ENCODE measurements around the gene COTL1. TPM values are rescaled to one million over a fixed set of nuclear protein-coding genes. Genes with fewer than 3 reads are reported as not detected.

Gene COTL1
- total and polyA plus RNA-seq, 2 of the 13 experiments (the other 11 are each of a cell fraction or from before 2014, with no cell fraction given), result 8.7 to 16.9 TPM

GRCh38 chr16:84617791-84618580 is at the start of gene COTL1 (continued):
- TF ChIP-seq PLSCR1 (CRISPR knock-in tag; IDR thresholded peaks at IDR 0.05; ENCODE audit: borderline replicate concordance), result no peak
- TF ChIP-seq ZFX (CRISPR knock-in tag; IDR thresholded peaks at IDR 0.05; ENCODE audit: low read depth), result 0 out of 2 replicates have a peak, but pooled peaks have one; percentile 9
- peak; percentile 21; the same call in 1 of the 2 replicates for TF ChIP-seq POGZ (CRISPR knock-in tag; IDR thresholded peaks at IDR 0.05)
- no peak for TF ChIP-seq ZNF234 (CRISPR knock-in tag; conservative IDR thresholded peaks at IDR 0.05)
- TF ChIP-seq CREBL2 (CRISPR knock-in tag; IDR thresholded peaks at IDR 0.05; ENCODE audit: borderline replicate concordance), result no peak
- no peak for TF ChIP-seq PRDM15 (CRISPR knock-in tag; IDR thresholded peaks at IDR 0.05)
- no peak for TF ChIP-seq BCL6 (CRISPR knock-in tag; IDR thresholded peaks at IDR 0.05)
- no peak for TF ChIP-seq RARG (CRISPR knock-in tag; IDR thresholded peaks at IDR 0.05; ENCODE audit: low read depth)
- TF ChIP-seq, protein P1, sequence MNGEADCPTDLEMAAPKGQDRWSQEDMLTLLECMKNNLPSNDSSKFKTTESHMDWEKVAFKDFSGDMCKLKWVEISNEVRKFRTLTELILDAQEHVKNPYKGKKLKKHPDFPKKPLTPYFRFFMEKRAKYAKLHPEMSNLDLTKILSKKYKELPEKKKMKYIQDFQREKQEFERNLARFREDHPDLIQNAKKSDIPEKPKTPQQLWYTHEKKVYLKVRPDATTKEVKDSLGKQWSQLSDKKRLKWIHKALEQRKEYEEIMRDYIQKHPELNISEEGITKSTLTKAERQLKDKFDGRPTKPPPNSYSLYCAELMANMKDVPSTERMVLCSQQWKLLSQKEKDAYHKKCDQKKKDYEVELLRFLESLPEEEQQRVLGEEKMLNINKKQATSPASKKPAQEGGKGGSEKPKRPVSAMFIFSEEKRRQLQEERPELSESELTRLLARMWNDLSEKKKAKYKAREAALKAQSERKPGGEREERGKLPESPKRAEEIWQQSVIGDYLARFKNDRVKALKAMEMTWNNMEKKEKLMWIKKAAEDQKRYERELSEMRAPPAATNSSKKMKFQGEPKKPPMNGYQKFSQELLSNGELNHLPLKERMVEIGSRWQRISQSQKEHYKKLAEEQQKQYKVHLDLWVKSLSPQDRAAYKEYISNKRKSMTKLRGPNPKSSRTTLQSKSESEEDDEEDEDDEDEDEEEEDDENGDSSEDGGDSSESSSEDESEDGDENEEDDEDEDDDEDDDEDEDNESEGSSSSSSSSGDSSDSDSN (CRISPR knock-in tag; IDR thresholded peaks at IDR 0.05), result peak; percentile 32; the same call in 1 of the 2 replicates
- TF ChIP-seq ZBTB3 (CRISPR knock-in tag; IDR thresholded peaks at IDR 0.05; ENCODE audit: borderline replicate concordance, low read depth), result no peak
- TF ChIP-seq, protein P2, sequence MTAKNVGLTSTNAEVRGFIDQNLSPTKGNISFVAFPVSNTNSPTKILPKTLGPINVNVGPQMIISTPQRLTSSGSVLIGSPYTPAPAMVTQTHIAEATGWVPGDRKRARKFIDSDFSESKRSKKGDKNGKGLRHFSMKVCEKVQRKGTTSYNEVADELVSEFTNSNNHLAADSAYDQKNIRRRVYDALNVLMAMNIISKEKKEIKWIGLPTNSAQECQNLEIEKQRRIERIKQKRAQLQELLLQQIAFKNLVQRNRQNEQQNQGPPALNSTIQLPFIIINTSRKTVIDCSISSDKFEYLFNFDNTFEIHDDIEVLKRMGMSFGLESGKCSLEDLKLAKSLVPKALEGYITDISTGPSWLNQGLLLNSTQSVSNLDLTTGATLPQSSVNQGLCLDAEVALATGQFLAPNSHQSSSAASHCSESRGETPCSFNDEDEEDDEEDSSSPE (CRISPR knock-in tag; IDR thresholded peaks at IDR 0.05), result no peak
- TF ChIP-seq, protein P3, sequence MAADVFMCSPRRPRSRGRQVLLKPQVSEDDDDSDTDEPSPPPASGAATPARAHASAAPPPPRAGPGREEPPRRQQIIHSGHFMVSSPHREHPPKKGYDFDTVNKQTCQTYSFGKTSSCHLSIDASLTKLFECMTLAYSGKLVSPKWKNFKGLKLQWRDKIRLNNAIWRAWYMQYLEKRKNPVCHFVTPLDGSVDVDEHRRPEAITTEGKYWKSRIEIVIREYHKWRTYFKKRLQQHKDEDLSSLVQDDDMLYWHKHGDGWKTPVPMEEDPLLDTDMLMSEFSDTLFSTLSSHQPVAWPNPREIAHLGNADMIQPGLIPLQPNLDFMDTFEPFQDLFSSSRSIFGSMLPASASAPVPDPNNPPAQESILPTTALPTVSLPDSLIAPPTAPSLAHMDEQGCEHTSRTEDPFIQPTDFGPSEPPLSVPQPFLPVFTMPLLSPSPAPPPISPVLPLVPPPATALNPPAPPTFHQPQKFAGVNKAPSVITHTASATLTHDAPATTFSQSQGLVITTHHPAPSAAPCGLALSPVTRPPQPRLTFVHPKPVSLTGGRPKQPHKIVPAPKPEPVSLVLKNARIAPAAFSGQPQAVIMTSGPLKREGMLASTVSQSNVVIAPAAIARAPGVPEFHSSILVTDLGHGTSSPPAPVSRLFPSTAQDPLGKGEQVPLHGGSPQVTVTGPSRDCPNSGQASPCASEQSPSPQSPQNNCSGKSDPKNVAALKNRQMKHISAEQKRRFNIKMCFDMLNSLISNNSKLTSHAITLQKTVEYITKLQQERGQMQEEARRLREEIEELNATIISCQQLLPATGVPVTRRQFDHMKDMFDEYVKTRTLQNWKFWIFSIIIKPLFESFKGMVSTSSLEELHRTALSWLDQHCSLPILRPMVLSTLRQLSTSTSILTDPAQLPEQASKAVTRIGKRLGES (CRISPR knock-in tag; IDR thresholded peaks at IDR 0.05; ENCODE audit: borderline replicate concordance), result 0 out of 2 replicates have a peak, but pooled peaks have one; percentile 35
